ENCODE measurements around the gene CCDC88C. TPM values are rescaled to one million over a fixed set of nuclear protein-coding genes. Genes with fewer than 3 reads are reported as not detected.

Gene CCDC88C
- total RNA-seq, 1 donor: under 0.01 TPM

- no peak overlapping the region for H3K4me3 ChIP-seq (ENCODE audit: low read depth, low read length)
- DNase-seq (ENCODE audit: low read depth): no peak
- TF ChIP-seq CTCF (IDR thresholded peaks at IDR 0.05; ENCODE audit: insufficient read depth, low read length): no peak
Measured at GRCh38 chr14:91374879-91375702, 42.5 kb downstream of the CCDC88C start.

- no peak for DNase-seq (ENCODE audit: low read depth)
- no peak overlapping the region for H3K4me3 ChIP-seq (ENCODE audit: low read depth, low read length)
- TF ChIP-seq CTCF (IDR thresholded peaks at IDR 0.05; ENCODE audit: insufficient read depth, low read length): no peak
Measured at GRCh38 chr14:91374287-91374878, 43.2 kb downstream of the CCDC88C start.

GRCh38 chr14:91373591-91374254 lies 43.9 kb downstream of the CCDC88C start:
- no peak for TF ChIP-seq CTCF (IDR thresholded peaks at IDR 0.05; ENCODE audit: insufficient read depth, low read length)
- no peak overlapping the region for H3K4me3 ChIP-seq (ENCODE audit: low read depth, low read length)
- DNase-seq (ENCODE audit: low read depth): no peak

- H3K4me3 ChIP-seq (ENCODE audit: low read depth, low read length): no peak overlapping the region
- no peak for DNase-seq (ENCODE audit: low read depth)
- no peak for TF ChIP-seq CTCF (IDR thresholded peaks at IDR 0.05; ENCODE audit: insufficient read depth, low read length)
Measured at GRCh38 chr14:91372671-91373495, 44.7 kb downstream of the CCDC88C start.

- DNase-seq (ENCODE audit: low read depth): no peak
- no peak overlapping the region for H3K4me3 ChIP-seq (ENCODE audit: low read depth, low read length)
- TF ChIP-seq CTCF (IDR thresholded peaks at IDR 0.05; ENCODE audit: insufficient read depth, low read length): no peak
Measured at GRCh38 chr14:91371990-91372375, 45.6 kb downstream of the CCDC88C start.

Data from fibroblast of the aortic adventitia (primary cell).